KMS-11 (cell line): ENCODE measurements around the gene NFXL1.

Experiments used
- H2AFZ ChIP-seq: fragments of 200-600 bp; sonication (generic); 2 replicates; pipeline ENCODE4 v1.6.1; 2016; ENCODE audit warnings: antibody characterized with exemption, mixed run types, low read depth
- H3K27ac ChIP-seq: fragments of 200-600 bp; sonication (generic); 2 replicates; pipeline ENCODE4 v1.6.1; 2016; ENCODE audit warnings: mild to moderate bottlenecking, mixed run types
- H3K27me3 ChIP-seq: fragments of 200-600 bp; sonication (generic); 2 replicates; pipeline ENCODE4 v1.6.1; 2017; ENCODE audit warnings: mild to moderate bottlenecking, low read depth, mixed run types, moderate library complexity; ENCODE audit not compliant: insufficient read depth
- H3K36me3 ChIP-seq: fragments of 200-600 bp; sonication (generic); 2 replicates; pipeline ENCODE4 v1.6.1; 2017; ENCODE audit warnings: mild to moderate bottlenecking, mixed run types; ENCODE audit not compliant: insufficient read depth
- H3K4me1 ChIP-seq: fragments of 200-600 bp; sonication (generic); 2 replicates; pipeline ENCODE4 v1.6.1; 2016; ENCODE audit warnings: mild to moderate bottlenecking, low read depth, mixed run types; ENCODE audit not compliant: poor library complexity, severe bottlenecking
- H3K4me2 ChIP-seq: fragments of 200-600 bp; sonication (generic); 2 replicates; pipeline ENCODE4 v1.7.0; 2016; ENCODE audit warnings: mild to moderate bottlenecking, mixed run types
- H3K4me3 ChIP-seq: fragments of 200-600 bp; sonication (generic); IDR thresholded peaks from 2 replicates; pipeline ENCODE4 v1.6.1; 2017; ENCODE audit warnings: low read depth, low read length, mixed read lengths; ENCODE audit not compliant: insufficient read depth
- H3K79me2 ChIP-seq: fragments of 200-600 bp; sonication (generic); 2 replicates; pipeline ENCODE4 v1.6.1; 2016; ENCODE audit warnings: low read depth, mixed run types; ENCODE audit not compliant: insufficient read depth
- H3K9ac ChIP-seq: fragments of 200-600 bp; sonication (generic); 2 replicates; pipeline ENCODE4 v1.6.1; 2016; ENCODE audit warnings: mild to moderate bottlenecking, mixed run types
- H4K20me1 ChIP-seq: fragments of 200-600 bp; sonication (generic); 2 replicates; pipeline ENCODE4 v1.6.1; 2016; ENCODE audit warnings: mild to moderate bottlenecking, mixed run types; ENCODE audit not compliant: insufficient read depth
- TF ChIP-seq, protein P1 (sequence below): fragments of 200-600 bp; sonication (generic); conservative IDR thresholded peaks from 2 replicates; pipeline ENCODE4 v1.6.1; 2017; ENCODE audit warnings: low read depth, mild to moderate bottlenecking, antibody characterized with exemption, low read length, moderate library complexity, mixed read lengths

NFXL1 gene

DNA sequence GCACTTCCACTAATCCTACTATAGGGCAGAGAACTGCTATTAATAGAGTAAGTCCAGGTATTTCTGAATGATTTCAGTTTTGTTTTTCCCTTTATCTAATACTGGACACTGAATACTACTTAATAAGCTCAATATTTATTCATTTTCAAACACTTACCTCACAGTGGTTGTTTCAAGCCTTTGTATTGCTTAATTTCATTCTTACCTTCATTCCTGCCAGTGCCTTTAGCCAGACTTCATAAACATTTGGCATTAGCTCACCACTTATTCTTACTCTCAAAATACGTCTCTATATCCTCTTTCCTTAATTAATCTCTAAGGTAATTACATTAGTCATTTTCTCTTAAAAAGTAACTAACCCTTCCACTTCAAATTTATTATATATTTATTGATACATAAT lies 57.7 kb downstream of the NFXL1 start:
- Histone ChIP-seq H3K36me3 (no peaks in the 10 kb centered on the region), H2AFZ (no peak overlapping the region), H3K9ac (no peak overlapping the region), H3K79me2 (no peaks in the 10 kb centered on the region), H3K4me3 (no peak overlapping the region), H3K27ac (no peak overlapping the region), H3K27me3 (no peaks in the 10 kb centered on the region), H3K4me1 (no peaks in the 10 kb centered on the region), H3K4me2 (no peak overlapping the region), H4K20me1 (no peaks in the 10 kb centered on the region)
- TF ChIP-seq, protein P1, sequence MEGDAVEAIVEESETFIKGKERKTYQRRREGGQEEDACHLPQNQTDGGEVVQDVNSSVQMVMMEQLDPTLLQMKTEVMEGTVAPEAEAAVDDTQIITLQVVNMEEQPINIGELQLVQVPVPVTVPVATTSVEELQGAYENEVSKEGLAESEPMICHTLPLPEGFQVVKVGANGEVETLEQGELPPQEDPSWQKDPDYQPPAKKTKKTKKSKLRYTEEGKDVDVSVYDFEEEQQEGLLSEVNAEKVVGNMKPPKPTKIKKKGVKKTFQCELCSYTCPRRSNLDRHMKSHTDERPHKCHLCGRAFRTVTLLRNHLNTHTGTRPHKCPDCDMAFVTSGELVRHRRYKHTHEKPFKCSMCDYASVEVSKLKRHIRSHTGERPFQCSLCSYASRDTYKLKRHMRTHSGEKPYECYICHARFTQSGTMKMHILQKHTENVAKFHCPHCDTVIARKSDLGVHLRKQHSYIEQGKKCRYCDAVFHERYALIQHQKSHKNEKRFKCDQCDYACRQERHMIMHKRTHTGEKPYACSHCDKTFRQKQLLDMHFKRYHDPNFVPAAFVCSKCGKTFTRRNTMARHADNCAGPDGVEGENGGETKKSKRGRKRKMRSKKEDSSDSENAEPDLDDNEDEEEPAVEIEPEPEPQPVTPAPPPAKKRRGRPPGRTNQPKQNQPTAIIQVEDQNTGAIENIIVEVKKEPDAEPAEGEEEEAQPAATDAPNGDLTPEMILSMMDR = no peak

DNA sequence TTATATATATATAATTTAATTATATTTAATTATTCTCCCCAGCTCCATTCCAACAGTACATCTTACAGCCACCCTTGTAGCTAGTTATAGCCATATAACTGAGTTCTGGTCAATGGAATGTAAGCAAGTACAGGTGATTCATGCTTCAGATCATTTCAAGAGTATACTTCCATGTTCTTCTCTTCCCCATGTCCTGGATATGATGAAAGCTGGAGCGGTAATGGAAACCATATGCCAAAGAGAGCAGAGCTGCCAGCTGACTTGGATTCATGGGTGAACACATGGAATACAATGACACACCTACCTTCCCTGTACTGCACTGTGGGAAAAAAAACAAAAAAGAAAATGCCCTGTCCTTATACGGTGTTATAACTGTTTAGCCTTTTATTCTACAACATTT lies 59.0 kb downstream of the NFXL1 start:
- Histone ChIP-seq H3K27ac (no peak overlapping the region), H3K27me3 (no peaks in the 10 kb centered on the region), H4K20me1 (no peaks in the 10 kb centered on the region), H3K79me2 (no peaks in the 10 kb centered on the region), H3K4me2 (no peak overlapping the region), H2AFZ (no peak overlapping the region), H3K4me3 (no peak overlapping the region), H3K4me1 (no peaks in the 10 kb centered on the region), H3K9ac (no peak overlapping the region), H3K36me3 (no peaks in the 10 kb centered on the region)
- TF ChIP-seq, protein P1 = no peak

DNA sequence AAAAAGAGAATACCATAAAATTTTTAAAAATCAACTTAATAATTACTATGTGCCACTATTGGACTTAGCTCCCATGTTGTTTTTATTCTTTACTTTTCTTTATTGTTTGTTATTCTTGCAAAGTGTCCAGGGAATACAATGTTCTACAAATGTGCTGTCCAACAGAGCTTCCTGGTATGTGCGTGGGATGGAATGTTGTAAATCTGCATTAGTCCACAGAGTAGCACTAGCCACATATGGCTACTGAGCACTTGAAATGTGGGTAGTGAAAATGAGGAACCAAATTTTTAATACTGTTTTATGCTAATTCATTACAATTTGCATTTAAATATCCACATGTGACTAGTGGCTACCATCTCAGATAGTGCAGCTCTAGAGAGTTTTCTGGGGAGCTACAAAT lies 62.2 kb downstream of the NFXL1 start:
- H3K79me2 ChIP-seq = no peaks in the 10 kb centered on the region
- TF ChIP-seq, protein P1 = no peak
- no peaks in the 10 kb centered on the region for H4K20me1 ChIP-seq
- H3K27me3 ChIP-seq = no peaks in the 10 kb centered on the region
- H3K36me3 ChIP-seq = no peaks in the 10 kb centered on the region
- H2AFZ ChIP-seq = no peak overlapping the region
- no peak overlapping the region for H3K27ac ChIP-seq
- H3K4me1 ChIP-seq = no peaks in the 10 kb centered on the region
- no peak overlapping the region for H3K9ac ChIP-seq
- H3K4me2 ChIP-seq = no peak overlapping the region
- H3K4me3 ChIP-seq = no peak overlapping the region

DNA sequence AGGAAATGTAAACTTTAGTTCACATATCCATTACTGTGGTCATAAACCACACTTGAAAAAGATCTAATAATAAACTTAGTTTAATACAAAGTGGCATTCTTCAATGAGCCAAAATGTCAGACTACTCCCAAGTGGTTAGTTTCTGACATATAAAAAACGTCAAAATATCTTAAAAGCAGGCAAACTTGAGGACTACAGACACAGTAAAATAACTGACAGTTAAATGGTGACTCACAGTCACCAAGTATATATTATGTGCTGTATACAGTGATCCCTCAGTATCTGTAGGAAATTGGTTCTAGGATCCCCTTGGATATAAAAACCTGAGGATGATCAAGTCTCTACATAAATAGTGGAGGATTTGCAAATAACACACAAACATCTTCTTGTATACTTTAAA lies 64.9 kb downstream of the NFXL1 start:
- Histone ChIP-seq H3K36me3 (no peaks in the 10 kb centered on the region), H4K20me1 (no peaks in the 10 kb centered on the region), H2AFZ (no peak overlapping the region), H3K4me3 (no peak overlapping the region), H3K9ac (no peak overlapping the region), H3K4me1 (no peaks in the 10 kb centered on the region), H3K4me2 (no peak overlapping the region), H3K79me2 (no peaks in the 10 kb centered on the region), H3K27ac (no peak overlapping the region), H3K27me3 (no peaks in the 10 kb centered on the region)
- TF ChIP-seq, protein P1 = no peak

DNA sequence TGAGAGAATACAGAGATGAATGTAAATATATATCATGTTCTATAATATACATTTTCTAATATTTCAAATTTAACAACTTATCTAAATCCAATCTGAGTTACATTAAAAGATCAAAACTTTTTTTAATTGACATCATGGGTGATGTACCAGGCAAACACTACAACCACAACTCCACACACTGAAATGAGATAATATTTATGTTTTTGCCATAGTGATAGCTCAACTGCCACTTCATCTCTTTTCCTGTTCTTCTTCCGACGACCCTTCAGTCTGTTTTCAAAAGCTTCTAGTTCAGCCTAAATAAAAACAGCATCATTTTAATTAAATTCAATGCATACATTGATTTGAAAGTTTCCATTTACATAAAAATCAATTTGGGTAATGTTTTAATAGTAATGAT lies 66.3 kb downstream of the NFXL1 start:
- H3K4me3 ChIP-seq = no peak overlapping the region
- H3K36me3 ChIP-seq = no peaks in the 10 kb centered on the region
- TF ChIP-seq, protein P1 = no peak
- no peak overlapping the region for H3K4me2 ChIP-seq
- no peaks in the 10 kb centered on the region for H3K79me2 ChIP-seq
- H3K4me1 ChIP-seq = no peaks in the 10 kb centered on the region
- no peaks in the 10 kb centered on the region for H4K20me1 ChIP-seq
- H3K27ac ChIP-seq = no peak overlapping the region
- no peak overlapping the region for H3K9ac ChIP-seq
- no peak overlapping the region for H2AFZ ChIP-seq
- H3K27me3 ChIP-seq = no peaks in the 10 kb centered on the region
